ENCODE data around the gene ATF7. TPM values are rescaled to one million over a fixed set of nuclear protein-coding genes. Genes with fewer than 3 reads are reported as not detected.
A peak's percentile ranks its signal among the peaks of the same experiment; 100 is the strongest.

Gene ATF7
- total and polyA plus RNA-seq, 9 of the 15 experiments (the other 6 are each of a cell fraction or from before 2014, with no cell fraction given), result 10.6 to 30.4 (median 20.7) TPM

DNA sequence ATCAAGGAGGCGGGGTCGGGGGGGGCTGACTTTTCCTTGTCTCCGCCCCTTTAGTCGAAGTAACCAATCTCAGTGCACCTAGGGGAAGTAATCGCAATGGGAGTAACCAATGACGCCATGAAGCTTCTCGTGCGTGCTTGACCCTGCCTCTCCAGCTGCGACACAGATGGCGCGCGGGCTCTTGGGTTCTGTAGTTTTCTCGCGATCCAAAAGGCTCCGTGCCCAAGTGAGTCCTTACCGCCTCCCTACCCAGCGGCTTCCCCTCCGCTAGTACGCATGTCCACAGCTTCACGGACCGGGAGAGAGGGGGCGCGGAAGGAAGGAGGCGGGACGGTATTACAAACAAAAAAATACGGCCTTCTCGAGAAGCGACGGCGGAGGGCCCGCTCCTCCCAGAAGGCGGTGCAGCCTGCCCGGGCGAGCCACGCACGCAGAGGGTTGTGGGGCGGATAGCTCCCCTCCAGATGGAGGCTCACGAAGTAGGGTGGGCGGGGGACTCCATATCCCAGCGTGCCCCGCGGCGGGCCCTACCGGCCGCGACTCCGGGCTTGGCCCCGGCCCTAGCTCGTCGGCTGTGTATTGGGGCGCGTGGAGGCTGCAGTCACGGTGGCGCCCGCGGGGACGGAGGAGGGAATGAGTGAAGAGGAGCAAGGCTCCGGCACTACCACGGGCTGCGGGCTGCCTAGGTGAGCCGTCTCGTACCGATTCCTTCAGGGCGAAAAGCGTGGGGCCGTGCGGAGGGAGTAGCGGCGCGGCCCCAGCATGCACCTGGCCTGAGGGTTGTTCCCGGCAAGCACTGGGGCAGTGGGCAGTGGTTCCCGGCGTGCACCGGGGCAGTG is 125.2 kb downstream of the ATF7 start, which contains the start of gene TARBP2 (continued):
- no peak for TF ChIP-seq PHTF2 (CRISPR knock-in tag; IDR thresholded peaks at IDR 0.05)
- TF ChIP-seq NCOA2 (IDR thresholded peaks at IDR 0.05; ENCODE audit: partially characterized antibody in 2 of 2), result no peak
- TF ChIP-seq REST (IDR thresholded peaks at IDR 0.05; ENCODE audit: borderline replicate concordance), result no peak
- peak; percentile 60; the same call in 1 of the 2 replicates for TF ChIP-seq REST (CRISPR knock-in tag; IDR thresholded peaks at IDR 0.05; ENCODE audit: low read depth)
- TF ChIP-seq SNIP1 (IDR thresholded peaks at IDR 0.05; ENCODE audit: low read depth), result no peak
- peak; percentile 60 for TF ChIP-seq HBP1 (CRISPR knock-in tag; IDR thresholded peaks at IDR 0.05)
- no peak for TF ChIP-seq PRMT5 (CRISPR knock-in tag; IDR thresholded peaks at IDR 0.05)
- TF ChIP-seq ZNF347 (CRISPR knock-in tag; IDR thresholded peaks at IDR 0.05; ENCODE audit: low read depth), result 0 out of 2 replicates have a peak, but pooled peaks have one; percentile 29
- TF ChIP-seq, protein P1, sequence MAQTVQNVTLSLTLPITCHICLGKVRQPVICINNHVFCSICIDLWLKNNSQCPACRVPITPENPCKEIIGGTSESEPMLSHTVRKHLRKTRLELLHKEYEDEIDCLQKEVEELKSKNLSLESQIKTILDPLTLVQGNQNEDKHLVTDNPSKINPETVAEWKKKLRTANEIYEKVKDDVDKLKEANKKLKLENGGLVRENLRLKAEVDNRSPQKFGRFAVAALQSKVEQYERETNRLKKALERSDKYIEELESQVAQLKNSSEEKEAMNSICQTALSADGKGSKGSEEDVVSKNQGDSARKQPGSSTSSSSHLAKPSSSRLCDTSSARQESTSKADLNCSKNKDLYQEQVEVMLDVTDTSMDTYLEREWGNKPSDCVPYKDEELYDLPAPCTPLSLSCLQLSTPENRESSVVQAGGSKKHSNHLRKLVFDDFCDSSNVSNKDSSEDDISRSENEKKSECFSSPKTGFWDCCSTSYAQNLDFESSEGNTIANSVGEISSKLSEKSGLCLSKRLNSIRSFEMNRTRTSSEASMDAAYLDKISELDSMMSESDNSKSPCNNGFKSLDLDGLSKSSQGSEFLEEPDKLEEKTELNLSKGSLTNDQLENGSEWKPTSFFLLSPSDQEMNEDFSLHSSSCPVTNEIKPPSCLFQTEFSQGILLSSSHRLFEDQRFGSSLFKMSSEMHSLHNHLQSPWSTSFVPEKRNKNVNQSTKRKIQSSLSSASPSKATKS (CRISPR knock-in tag; IDR thresholded peaks at IDR 0.05), result no peak
- TF ChIP-seq KLF10 (CRISPR knock-in tag; IDR thresholded peaks at IDR 0.05), result no peak
- TF ChIP-seq PYGO2 (tag; IDR thresholded peaks at IDR 0.05), result no peak
- TF ChIP-seq, protein P2, sequence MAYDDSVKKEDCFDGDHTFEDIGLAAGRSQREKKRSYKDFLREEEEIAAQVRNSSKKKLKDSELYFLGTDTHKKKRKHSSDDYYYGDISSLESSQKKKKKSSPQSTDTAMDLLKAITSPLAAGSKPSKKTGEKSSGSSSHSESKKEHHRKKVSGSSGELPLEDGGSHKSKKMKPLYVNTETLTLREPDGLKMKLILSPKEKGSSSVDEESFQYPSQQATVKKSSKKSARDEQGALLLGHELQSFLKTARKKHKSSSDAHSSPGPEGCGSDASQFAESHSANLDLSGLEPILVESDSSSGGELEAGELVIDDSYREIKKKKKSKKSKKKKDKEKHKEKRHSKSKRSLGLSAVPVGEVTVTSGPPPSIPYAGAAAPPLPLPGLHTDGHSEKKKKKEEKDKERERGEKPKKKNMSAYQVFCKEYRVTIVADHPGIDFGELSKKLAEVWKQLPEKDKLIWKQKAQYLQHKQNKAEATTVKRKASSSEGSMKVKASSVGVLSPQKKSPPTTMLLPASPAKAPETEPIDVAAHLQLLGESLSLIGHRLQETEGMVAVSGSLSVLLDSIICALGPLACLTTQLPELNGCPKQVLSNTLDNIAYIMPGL (CRISPR knock-in tag; IDR thresholded peaks at IDR 0.05), result no peak; the same call in 1 of the 2 replicates
- TF ChIP-seq CBX3 (IDR thresholded peaks at IDR 0.05; ENCODE audit: borderline replicate concordance in 1 of 2, low read length in 2 of 2), result peak in 1 of 2 experiments; percentile 25; a peak in 1 of 3 replicates
- no peak for TF ChIP-seq YBX1 (IDR thresholded peaks at IDR 0.05)

All from K562 (cell line).